ENCODE results near the gene TMPRSS7. TPM values are rescaled to one million over a fixed set of nuclear protein-coding genes. Genes with fewer than 3 reads are reported as not detected.

TMPRSS7 gene
- not detected in 2 replicates for total RNA-seq

GRCh38 chr3:112034436-112034835 is at the start of gene TMPRSS7:
Gene TMPRSS7 (plus strand): TSS chr3:112034736. CDS start chr3:112034846, 110 bp downstream.
- no peaks in the 10 kb centered on the region for H3K4me1 Mint-ChIP-seq (ENCODE audit: low read depth)
- intact Hi-C loops (cut with micrococcal nuclease) = no loop called here
- peaks cover 12% of the 10 kb centered on the region for H3K27me3 Mint-ChIP-seq (ENCODE audit: low read depth)
- no peaks in the 10 kb centered on the region for H3K9me3 Mint-ChIP-seq
- no peaks in the 10 kb centered on the region for H3K36me3 Mint-ChIP-seq (ENCODE audit: low read depth)
- no peak for DNase-seq (ENCODE audit: low spot score)
- H3K4me3 Mint-ChIP-seq (ENCODE audit: low read depth) = no peak within 1 kb of the TSS
- H3K27ac Mint-ChIP-seq = no peak within 1 kb of the TSS

GRCh38 chr3:111986800-111987199 is 47.7 kb upstream of the TMPRSS7 start:
- peaks cover 71% of the 10 kb centered on the region for H3K36me3 Mint-ChIP-seq (ENCODE audit: low read depth)
- intact Hi-C loops (cut with micrococcal nuclease) = no loop called here

GRCh38 chr3:111989061-111989678 is 45.4 kb upstream of the TMPRSS7 start:
- no peaks in the 10 kb centered on the region for H3K9me3 Mint-ChIP-seq
- no peak for DNase-seq (ENCODE audit: low spot score)
- peaks cover 33% of the 10 kb centered on the region for H3K4me1 Mint-ChIP-seq (ENCODE audit: low read depth)
- no peaks in the 10 kb centered on the region for H3K27me3 Mint-ChIP-seq (ENCODE audit: low read depth)
- intact Hi-C loops (cut with micrococcal nuclease) = loop anchor here (1.0 kb wide), 3 partner anchors 13 to 54 kb away; no protein-coding TSS in a partner anchor
- H3K27ac Mint-ChIP-seq = no peak overlapping the region
- H3K36me3 Mint-ChIP-seq (ENCODE audit: low read depth) = peaks cover 68% of the 10 kb centered on the region
- no peak overlapping the region for H3K4me3 Mint-ChIP-seq (ENCODE audit: low read depth)

More at GRCh38 chr3:111986800-111987199, 47.7 kb upstream of the TMPRSS7 start:
- H3K9me3 Mint-ChIP-seq = no peaks in the 10 kb centered on the region
- no peaks in the 10 kb centered on the region for H3K27me3 Mint-ChIP-seq (ENCODE audit: low read depth)
- H3K4me1 Mint-ChIP-seq (ENCODE audit: low read depth) = peaks cover 50% of the 10 kb centered on the region
- DNase-seq (ENCODE audit: low spot score) = no peak
- peak overlapping the region; percentile 8 for H3K27ac Mint-ChIP-seq
- no peak overlapping the region for H3K4me3 Mint-ChIP-seq (ENCODE audit: low read depth)

GRCh38 chr3:111993038-111993437 is 41.5 kb upstream of the TMPRSS7 start:
- Mint-ChIP-seq H3K27ac (no peak overlapping the region), H3K4me1 (ENCODE audit: low read depth) (peaks cover 17% of the 10 kb centered on the region), H3K36me3 (ENCODE audit: low read depth) (peaks cover 40% of the 10 kb centered on the region), H3K4me3 (ENCODE audit: low read depth) (no peak overlapping the region), H3K9me3 (no peaks in the 10 kb centered on the region), H3K27me3 (ENCODE audit: low read depth) (no peaks in the 10 kb centered on the region)
- DNase-seq (ENCODE audit: low spot score) = no peak
- intact Hi-C loops (cut with micrococcal nuclease) = no loop called here

GRCh38 chr3:111998636-111999483 is 35.7 kb upstream of the TMPRSS7 start, which contains the start of gene TAGLN3:
Gene TAGLN3 (plus strand): TSS chr3:111998922. CDS start chr3:111999423, 501 bp downstream.
- H3K36me3 Mint-ChIP-seq (ENCODE audit: low read depth) = peaks cover 7% of the 10 kb centered on the region
- no peak for DNase-seq (ENCODE audit: low spot score)
- no peaks in the 10 kb centered on the region for H3K27me3 Mint-ChIP-seq (ENCODE audit: low read depth)
- peaks cover 39% of the 10 kb centered on the region for H3K4me1 Mint-ChIP-seq (ENCODE audit: low read depth)
- intact Hi-C loops (cut with micrococcal nuclease) = no loop called here
- H3K27ac Mint-ChIP-seq = no peak within 1 kb of the TSS
- H3K9me3 Mint-ChIP-seq = no peaks in the 10 kb centered on the region
- H3K4me3 Mint-ChIP-seq (ENCODE audit: low read depth) = peak within 1 kb of the TSS; percentile 52

- Mint-ChIP-seq H3K27me3 (ENCODE audit: low read depth) (no peaks in the 10 kb centered on the region), H3K4me3 (ENCODE audit: low read depth) (peak overlapping the region; percentile 52), H3K9me3 (no peaks in the 10 kb centered on the region), H3K36me3 (ENCODE audit: low read depth) (peaks cover 6% of the 10 kb centered on the region), H3K27ac (no peak overlapping the region), H3K4me1 (ENCODE audit: low read depth) (peaks cover 47% of the 10 kb centered on the region)
- no peak for DNase-seq (ENCODE audit: low spot score)
- intact Hi-C loops (cut with micrococcal nuclease) = no loop called here
Measured at GRCh38 chr3:111999484-112000324, 34.8 kb upstream of the TMPRSS7 start.

GRCh38 chr3:112000367-112000771 is 34.2 kb upstream of the TMPRSS7 start:
- peaks cover 51% of the 10 kb centered on the region for H3K4me1 Mint-ChIP-seq (ENCODE audit: low read depth)
- no peak overlapping the region for H3K4me3 Mint-ChIP-seq (ENCODE audit: low read depth)
- no peaks in the 10 kb centered on the region for H3K9me3 Mint-ChIP-seq
- peaks cover 3% of the 10 kb centered on the region for H3K36me3 Mint-ChIP-seq (ENCODE audit: low read depth)
- DNase-seq (ENCODE audit: low spot score) = no peak
- H3K27me3 Mint-ChIP-seq (ENCODE audit: low read depth) = no peaks in the 10 kb centered on the region
- H3K27ac Mint-ChIP-seq = no peak overlapping the region
- intact Hi-C loops (cut with micrococcal nuclease) = no loop called here

GRCh38 chr3:112000966-112001365 is 33.6 kb upstream of the TMPRSS7 start:
- Mint-ChIP-seq H3K4me3 (ENCODE audit: low read depth) (no peak overlapping the region), H3K27ac (no peak overlapping the region), H3K9me3 (no peaks in the 10 kb centered on the region), H3K27me3 (ENCODE audit: low read depth) (no peaks in the 10 kb centered on the region), H3K4me1 (ENCODE audit: low read depth) (peaks cover 50% of the 10 kb centered on the region), H3K36me3 (ENCODE audit: low read depth) (no peaks in the 10 kb centered on the region)
- DNase-seq (ENCODE audit: low spot score) = no peak
- intact Hi-C loops (cut with micrococcal nuclease) = no loop called here

- DNase-seq (ENCODE audit: low spot score) = no peak
- peaks cover 50% of the 10 kb centered on the region for H3K4me1 Mint-ChIP-seq (ENCODE audit: low read depth)
- H3K9me3 Mint-ChIP-seq = no peaks in the 10 kb centered on the region
- no peak overlapping the region for H3K27ac Mint-ChIP-seq
- no peaks in the 10 kb centered on the region for H3K36me3 Mint-ChIP-seq (ENCODE audit: low read depth)
- no peaks in the 10 kb centered on the region for H3K27me3 Mint-ChIP-seq (ENCODE audit: low read depth)
- intact Hi-C loops (cut with micrococcal nuclease) = no loop called here
- no peak overlapping the region for H3K4me3 Mint-ChIP-seq (ENCODE audit: low read depth)
Measured at GRCh38 chr3:112001526-112001925, 33.0 kb upstream of the TMPRSS7 start.

- H3K27ac Mint-ChIP-seq = peak overlapping the region; percentile 80
- intact Hi-C loops (cut with micrococcal nuclease) = loop anchor here (1.0 kb wide), 2 partner anchors 11 to 13 kb away; no protein-coding TSS in a partner anchor
- no peak for DNase-seq (ENCODE audit: low spot score)
Measured at GRCh38 chr3:112002096-112002971, 32.2 kb upstream of the TMPRSS7 start.

GRCh38 chr3:112003321-112004080 is 31.0 kb upstream of the TMPRSS7 start:
- H3K27ac Mint-ChIP-seq = peak overlapping the region; percentile 80
- H3K36me3 Mint-ChIP-seq (ENCODE audit: low read depth) = no peaks in the 10 kb centered on the region
- intact Hi-C loops (cut with micrococcal nuclease) = no loop called here
- no peaks in the 10 kb centered on the region for H3K9me3 Mint-ChIP-seq
- H3K4me3 Mint-ChIP-seq (ENCODE audit: low read depth) = no peak overlapping the region
- no peaks in the 10 kb centered on the region for H3K27me3 Mint-ChIP-seq (ENCODE audit: low read depth)
- H3K4me1 Mint-ChIP-seq (ENCODE audit: low read depth) = peaks cover 47% of the 10 kb centered on the region
- DNase-seq (ENCODE audit: low spot score) = no peak

More at GRCh38 chr3:112002096-112002971, 32.2 kb upstream of the TMPRSS7 start:
- no peaks in the 10 kb centered on the region for H3K9me3 Mint-ChIP-seq
- peak overlapping the region; percentile 37 for H3K4me3 Mint-ChIP-seq (ENCODE audit: low read depth)
- peaks cover 48% of the 10 kb centered on the region for H3K4me1 Mint-ChIP-seq (ENCODE audit: low read depth)
- no peaks in the 10 kb centered on the region for H3K36me3 Mint-ChIP-seq (ENCODE audit: low read depth)
- no peaks in the 10 kb centered on the region for H3K27me3 Mint-ChIP-seq (ENCODE audit: low read depth)
